Stimulated activated CD8-positive, alpha-beta memory T cell treated with anti-CD3 and anti-CD28 coated beads, Interleukin-2, amount 100 ng/mL, for 1 hour (primary cell): Measurements from ENCODE around the gene LMF1.

Experiments
- DNase-seq, 2 donors: peaks; one replicate each; pipeline ENCODE4 v3.0.0-alpha.2; 2020; ENCODE audit warnings: low read depth in 2 of 2

The LMF1 gene

DNA sequence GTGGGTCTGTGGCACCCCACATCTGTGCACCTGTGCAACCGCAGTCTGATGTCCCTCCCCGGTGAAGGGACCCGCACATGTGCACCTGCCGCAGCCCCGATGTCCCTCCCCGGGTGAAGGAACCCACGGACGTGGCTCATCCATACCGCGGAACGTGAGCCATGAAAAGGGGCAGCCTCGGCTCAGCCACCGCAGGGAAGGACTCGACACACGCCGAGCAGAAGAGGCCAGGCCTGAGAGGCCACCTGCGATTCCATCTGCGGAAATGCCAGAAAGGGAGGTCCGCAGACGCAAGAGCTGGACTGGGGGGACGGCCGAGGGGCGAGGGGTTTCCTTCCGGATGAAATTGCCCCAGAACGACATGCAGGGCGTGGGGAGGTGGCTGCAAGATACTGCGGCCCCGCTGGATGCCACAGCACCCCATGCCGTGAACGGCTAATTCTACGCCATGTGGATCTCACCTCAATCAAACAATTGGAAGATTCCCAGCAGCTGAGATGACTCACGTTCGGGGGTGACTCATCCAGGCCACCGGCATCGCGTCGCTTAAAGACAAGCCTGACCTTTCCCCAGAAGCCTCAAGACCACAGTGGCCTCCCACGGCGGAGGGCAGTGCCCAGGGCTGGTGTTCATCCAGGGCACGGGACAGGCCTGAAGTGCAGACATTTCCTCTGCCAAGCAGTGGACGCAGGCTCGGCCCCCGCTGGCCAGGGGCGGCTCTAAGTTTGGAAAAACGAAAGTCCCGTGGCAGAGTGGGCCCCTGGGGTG is 31.8 kb upstream of the LMF1 start:
- DNase-seq: peak; percentile 40 to 48

DNA sequence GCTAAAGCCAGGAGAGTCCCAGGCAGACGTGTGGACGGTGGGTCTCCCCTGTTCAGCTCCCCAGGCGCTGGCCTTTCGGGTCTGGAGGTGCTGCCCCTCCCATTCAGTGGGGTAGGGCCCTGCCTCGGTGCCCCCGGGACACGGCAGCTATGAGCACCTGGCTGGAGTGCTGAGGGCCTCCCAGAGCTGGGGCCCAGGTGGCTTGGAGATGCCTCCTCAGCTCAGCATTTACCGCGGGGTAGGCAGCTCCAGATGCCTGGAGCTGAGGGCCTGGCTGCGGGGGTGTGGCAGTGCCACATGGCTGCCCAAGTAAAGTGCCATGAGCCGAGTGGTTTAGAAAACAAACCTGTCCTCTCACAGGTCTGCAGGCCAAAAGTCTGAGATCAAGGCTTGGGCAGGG is 30.3 kb upstream of the LMF1 start:
- no peak for DNase-seq

DNA sequence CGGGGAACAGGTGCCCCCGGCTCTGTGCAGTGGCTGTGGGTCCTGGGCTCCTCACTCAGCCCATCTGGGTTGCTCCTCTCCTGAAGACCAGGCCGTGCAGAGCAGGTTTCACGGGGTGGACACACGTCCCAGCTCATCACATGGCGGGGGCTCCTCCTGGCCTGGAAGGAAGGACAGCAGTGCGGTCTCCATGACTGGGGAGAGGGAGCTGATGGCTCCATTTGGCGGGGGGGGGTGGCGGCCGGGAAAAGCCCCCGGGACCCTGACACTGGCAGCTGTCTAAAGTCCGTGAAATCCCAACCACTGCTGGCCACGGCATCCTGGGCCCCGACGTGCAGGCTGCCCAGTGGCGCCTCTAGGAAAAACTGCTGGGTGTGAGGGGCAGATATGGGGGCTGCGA is 29.8 kb upstream of the LMF1 start:
- no peak for DNase-seq

DNA sequence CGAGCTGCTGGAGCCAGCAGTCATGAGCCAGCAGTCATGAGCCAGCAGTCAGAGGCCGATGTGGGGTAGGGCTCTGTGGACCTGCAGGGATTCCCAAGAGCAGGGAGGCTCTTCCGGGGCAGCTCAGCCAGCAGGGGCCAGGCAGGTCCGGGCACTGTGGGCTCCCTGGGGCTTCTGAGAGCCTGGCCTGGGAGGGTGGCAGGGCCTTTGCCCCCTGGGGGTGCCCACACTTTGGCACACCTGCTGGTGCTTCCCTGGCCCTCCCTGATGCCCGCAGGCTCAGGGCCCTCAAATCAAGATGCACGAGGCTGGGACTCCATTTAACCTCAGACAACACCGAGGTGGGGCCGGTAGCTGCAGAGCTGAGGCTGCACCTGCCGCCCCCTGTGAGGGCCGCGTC is 28.9 kb upstream of the LMF1 start:
- no peak for DNase-seq

DNA sequence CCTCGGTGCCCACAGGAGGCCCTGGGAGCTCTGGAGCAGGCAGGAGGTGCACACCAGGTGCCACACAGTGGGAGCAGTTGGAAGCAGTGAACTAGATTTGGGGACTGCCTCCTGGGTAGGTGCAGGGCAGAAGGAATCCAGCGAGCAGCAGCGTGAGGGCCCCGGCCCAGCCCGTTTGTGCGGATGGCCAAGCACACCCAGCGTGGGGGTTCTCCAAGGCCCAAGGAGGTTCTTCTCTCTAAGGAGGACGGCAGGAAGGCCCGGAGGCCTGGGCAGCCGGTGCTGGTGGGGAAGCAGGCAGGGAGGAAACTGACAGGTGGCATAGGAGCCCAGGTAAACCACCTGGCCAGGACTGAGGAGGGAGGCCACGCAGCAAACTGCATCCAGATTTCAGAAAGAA is 27.8 kb upstream of the LMF1 start:
- no peak for DNase-seq

DNA sequence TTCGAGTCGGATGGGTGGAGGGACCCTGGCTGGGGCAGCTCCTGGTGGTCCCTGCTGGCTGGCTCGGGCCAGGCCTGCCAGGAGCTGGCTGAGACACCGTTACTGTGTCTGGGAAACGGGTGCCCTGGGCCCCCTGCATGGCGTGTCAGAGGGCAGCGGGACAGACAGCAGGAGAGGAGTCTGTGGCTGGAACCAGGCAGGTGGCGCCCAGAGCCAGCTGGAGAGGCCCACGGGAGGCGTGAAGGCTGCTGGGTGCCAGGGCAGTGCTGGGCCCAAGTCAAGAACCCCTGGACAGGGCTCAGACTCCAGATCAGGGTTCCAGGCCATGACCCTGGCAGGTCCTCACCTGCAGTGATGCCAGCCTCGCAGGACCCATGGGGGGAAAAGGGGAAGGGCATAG is 27.4 kb upstream of the LMF1 start:
- DNase-seq: no peak

DNA sequence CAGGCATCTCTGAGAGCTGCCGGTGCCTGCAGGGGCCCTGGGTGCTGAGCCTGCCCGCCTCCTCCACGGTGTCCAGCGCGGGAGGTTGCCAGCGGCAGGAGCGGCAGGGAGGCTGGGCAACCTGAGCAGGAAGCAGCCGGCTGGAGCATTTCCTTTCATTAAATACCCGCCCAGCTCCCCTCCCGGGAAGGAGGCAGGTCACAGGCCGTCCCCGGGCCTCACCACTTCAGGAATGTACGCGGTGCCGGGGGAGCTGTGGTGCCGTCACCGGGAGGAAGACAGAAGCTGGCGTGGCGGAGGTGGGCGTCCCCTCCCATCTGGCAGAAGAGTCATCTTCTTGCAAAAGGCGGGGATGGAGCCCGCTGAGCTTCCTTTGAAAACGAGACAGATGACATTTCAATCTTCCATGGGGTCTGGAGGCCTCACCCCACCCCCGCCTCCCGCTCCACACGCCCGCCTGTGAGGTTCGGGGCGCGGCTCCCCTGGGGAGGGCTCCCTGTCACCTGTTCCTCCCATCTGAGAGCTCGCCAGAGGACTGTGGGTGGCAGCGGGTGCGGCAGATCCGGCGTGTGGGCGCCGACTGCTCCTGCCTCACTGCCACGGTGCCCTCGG is 26.8 kb upstream of the LMF1 start:
- DNase-seq: peak; percentile 19 to 45

DNA sequence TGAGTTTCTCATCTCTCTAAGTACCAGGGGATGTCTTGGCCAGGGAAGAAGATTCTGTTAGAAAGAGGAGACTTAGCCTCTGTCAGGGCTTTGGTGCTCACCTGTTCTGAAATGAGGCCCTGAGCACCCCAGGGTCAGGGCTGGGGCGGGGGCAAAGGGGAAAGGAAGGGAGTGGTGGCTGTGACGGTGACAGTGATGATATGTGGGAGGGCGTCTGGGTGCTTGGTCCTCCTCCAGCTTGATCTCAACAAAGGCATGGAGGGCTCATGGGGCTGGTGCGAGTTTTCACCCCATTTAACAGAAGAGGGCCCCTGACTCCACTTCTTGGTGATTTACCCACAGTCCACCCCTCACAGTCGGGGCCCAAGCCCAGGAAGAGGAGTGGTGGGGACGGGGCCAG is 25.9 kb upstream of the LMF1 start:
- no peak for DNase-seq

DNA sequence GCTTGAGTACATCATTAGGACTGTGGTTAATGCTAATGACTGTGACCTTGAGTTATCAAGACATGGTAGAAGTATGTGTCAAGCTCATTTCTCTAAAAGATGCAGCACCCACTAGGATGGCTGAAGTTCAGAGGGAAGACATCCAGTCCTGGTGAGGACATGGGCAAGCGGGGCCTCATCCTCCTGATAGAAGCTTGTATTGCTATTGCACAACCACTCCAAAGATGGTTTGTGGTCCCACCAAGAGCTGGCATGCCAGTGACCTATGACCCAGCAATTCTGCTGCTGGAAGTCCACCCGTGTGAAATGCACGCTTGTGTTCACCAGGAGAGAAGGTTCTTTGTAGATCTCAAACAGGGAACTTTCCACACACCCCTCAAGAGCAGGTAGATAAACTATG is 25.0 kb upstream of the LMF1 start:
- no peak for DNase-seq

DNA sequence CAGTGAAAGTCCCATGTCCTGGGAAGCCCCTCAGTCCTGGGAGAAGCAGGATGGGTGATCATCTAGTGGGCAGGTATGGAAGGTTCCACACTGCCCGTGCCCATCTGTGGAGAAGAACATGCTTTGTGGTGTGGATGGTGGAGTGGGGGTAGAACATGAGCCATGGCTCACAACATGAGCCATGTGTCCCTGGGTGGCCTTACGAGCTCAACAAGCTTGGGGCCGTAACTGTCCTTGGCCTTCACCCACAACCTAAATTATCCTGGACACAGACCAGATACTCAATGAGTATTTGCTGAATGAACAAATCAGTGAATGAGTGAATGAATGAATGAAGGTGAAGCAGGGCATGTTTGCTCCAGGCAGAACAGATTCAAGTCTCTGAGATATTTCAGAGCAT is 24.3 kb upstream of the LMF1 start:
- DNase-seq: no peak

DNA sequence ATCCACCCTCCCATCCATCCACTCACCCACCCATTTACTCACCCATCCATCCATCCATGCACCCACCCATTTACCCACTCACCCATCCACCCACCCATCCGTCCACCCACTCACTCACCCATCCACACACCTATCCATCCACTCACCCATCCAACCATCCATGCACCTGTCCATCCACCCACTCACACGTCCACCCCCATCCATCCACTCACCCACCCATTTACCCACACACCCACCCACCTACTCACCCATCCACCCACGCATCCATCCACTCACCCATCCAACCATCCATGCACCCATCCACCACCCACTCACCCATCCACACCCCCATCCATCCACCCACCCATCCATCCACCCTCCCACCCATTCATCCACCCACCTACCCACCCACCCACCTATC is 22.9 kb upstream of the LMF1 start:
- DNase-seq: no peak

DNA sequence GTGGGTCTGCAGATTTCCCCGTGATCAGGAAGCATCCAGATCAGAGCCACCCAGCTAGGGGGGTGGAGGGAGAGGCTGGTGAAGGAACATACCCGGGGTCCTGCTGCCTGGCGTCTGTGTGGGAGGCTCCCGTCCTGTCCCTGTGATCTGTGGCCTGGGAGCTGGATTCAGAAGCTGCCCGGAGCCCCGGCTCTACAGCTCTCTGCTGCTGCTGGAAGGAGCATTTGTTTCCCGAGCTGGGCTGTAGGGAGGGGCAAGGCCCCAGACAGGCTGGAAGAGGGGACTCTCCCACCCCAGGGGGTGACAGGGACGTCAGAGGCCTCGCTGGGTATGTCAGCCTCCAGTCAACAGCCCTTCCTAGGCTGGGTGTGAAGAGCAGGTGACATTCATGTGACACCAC is 21.0 kb upstream of the LMF1 start:
- no peak for DNase-seq

DNA sequence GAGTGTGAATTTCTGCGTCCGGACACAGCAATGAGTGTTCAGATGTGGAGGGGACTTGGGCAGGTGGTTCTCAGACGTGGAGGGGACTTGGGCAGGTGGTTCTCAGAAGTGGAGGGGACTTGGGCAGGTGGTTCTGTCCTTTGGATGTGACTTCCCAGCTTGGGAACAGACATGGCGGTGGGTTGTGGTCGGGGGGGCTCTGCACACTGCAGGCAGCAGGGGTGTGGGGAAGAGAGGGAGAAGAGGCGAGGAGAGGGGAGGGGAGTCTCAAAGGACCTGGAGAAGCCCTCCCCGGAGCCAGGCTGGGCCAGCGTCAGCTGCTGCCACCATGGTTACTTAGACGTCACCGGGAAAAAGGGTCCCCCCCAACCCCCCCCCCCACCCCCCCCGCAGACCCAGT is 20.6 kb upstream of the LMF1 start:
- DNase-seq: no peak

DNA sequence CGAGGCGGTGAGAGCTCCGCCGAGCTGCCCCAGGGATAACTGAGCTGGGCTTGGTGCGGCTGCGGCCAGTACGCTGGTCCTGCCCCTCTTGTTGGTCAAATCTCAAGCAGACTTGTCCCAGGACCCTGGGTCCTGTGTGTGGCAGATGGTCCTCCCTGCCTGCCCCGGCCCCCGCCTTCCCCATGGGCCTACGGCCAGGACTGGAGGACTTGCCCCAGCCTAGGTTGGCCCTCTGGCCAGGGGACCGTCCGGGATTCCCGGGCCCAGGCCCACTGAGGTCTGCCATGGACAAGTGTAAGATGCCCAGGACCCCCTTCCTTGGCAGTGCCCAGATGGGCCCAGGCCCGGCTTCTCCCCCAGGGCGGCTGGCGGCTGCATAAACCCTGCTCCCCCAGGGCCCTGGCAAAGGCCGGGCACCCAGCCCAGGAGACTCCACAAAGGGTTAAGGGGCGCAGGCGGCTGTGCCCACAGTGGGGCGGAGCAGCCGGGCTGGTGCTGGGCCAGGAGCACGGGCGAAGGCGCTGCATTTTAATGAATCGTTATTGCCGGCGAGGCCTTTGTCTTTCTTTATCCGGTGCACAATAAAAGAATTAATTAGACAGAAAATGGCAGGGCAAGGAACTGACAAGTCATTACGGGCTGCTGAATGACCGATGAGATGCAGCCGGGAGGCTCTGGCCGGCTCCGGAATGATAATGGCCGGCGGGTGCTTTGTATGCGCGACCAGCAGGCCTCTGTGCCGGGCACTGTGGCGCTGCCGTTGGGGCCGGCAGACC is 19.9 kb upstream of the LMF1 start:
- no peak for DNase-seq

DNA sequence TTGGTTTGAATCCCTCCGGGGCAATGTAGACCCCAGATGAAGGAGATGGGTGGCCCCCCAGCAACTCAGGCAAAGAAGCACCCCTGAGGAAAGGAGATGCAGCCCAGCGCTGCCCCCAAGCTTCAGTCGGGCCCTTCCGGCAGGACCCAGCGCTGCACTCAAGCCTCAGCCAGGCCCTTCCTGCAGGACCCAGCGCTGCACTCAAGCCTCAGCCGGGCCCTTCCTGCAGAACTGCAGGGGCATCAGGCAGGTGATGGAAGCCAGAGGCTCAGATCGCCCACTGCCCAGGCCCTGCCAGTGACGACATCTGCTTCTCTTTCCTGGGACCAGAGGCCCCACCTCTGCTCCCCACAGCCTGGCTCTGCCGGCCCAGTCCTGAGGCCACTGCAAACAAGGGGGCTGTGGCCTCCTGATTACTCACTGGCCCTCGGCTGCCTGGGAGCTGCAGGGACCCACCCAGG is 18.6 kb upstream of the LMF1 start:
- no peak for DNase-seq

DNA sequence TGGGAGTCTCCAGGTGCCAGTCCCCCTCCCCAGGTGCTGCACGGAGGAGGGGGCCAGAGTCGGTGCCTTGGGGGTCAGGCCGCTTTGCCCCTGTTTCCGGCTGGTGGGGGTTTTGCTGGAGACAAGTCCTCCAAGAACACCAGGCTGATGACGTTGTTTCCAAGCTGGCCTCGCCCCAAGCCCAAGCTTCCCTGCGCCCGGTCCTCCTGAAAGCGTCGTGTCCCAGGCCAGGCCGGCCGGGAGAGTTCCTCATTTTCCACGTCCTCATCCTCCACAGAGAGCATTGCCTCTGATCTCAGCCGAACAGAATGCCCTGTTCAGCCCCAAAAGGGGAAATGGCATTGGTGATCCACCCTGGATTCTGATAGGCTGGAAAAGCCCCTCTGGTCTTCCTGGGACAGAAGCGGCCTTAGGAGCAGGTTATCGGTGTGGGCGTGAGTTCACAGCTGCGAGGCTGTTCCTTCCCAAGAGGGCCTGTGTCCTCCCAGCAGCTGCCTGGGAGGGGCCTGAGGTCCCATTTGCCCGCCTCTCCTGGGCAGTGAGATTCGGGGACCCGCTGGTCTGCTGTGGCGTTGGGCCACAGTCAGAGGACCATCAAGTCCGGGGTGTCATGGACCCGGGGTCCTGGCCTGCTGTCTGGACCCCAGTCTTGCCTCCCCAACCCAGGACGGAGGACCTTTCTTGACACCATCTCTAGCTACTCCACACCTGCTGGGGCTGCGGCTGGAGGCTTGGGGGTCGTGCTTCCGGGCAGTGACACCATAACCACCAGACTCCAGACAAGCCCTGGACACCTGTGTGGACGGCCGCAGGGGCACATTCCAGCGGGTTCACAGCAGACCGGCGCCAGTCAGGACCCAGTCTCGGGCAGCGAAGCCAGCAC is 17.9 kb upstream of the LMF1 start:
- DNase-seq: no peak

DNA sequence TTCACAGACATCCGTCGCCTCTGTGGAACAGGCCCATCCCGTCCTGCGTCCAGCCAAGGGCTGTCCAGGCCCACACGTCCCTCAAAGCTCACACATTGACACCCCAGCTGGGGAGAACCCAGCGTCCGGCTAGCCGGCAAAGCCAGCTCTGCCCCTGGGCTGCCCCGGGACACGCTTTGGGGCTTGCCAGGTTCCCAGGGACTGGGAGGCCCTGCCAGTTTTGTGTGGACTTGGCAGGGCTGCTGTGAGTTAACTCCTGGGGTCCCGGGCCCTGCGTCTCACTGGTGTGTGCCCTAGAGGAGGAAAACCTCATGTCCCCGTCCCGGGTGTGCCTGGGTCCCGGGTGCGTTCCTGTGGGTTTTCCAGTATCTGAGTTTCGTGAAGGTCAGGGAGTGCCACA is 17.1 kb upstream of the LMF1 start:
- no peak for DNase-seq

DNA sequence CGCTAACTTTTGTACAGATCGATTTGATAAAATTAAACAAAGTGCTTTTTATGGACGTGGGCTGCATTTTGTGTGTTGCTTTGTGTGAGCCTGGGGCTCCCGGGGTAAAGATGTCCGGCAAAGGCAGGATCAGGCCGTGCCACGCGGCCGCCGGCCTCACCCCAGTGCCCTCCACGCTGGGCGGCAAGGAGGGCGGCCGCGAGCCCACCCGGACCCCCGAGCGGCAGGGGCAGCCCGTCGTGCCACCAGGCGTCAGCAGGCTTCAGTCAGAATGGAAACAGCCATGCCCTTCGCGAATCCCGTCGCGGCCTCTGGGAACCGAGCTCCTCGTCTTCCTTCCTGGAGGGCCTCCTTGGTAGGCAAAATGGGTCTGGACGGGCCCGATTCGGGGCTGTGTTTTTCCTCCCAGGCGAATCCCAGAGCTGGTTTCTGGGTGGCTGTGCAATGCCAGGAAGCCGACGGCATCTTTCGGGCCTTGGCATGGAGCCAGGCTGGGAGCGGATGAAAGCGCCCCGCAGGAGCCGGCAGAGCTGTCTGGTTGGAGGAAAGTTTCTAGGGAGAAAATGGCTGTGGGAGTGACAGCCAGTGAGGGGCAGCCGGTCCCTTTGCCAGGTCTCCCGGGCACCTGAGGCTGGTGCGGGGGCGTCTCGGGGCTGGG is 16.3 kb upstream of the LMF1 start:
- no peak for DNase-seq

DNA sequence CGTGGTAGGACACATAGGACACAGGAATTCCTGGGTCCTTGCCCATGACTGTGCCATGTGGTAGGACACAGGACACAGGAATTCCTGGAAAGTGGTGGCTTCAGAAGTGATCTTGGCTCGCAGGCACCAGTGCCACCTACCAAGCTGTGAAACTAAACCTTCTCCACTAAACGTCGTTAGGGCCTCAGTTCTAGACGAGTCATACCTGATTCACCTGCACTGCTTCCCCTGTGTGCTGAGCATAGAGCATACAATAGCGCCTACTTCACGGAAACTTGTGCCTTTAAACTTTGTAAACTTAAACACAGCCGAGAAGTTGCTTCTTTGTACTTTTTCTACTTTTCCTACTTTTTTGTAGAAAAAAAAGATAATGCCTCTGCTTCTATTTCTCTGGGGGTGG is 15.6 kb upstream of the LMF1 start:
- no peak for DNase-seq

DNA sequence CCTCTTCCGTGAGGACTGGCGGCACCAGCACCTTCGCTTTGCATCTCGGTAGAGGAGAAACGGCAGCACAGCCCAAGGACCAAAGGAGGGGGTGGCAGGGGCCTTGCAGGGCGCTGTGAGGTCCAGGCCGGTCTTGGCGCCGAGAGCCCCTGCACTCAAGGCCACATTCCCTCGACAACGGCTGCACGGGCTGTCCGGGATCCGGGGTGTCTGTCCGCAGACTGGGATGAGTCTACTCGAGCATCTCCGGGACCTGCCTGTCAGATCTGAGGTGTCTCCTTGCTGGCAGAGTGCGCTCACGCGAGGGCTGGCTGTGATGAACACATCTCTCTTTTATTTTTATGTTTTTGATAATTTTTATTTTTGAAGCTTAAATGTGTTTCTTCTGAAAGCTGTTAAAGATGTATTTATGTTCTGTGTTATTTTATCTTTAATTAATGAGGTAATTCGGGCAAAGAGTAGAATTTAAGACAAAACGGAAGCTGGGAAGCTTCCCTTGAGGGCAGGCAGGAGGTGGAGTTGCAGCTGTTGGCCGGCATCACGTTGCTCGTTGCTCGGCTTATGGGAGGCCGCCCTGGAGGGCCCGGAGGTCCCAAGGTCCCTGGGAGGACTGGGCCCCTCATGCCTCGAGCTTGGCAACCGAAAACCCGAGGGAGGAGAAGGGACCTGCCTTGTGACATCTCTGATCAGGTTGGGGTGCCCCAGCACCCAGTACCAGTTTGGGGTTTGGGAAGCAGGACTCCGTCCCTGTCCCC is 15.0 kb upstream of the LMF1 start:
- no peak for DNase-seq
